CMK (cell line): ENCODE measurements around the gene MFSD2A.
"Not testable (repeated sequence)": the region's sequence is repeated elsewhere in the genome, so short reads cannot be mapped to it uniquely, and the experiment has no call there.

Experiments used
- DNase-seq: peaks from one replicate; pipeline ENCODE4 v3.0.0-alpha.2; 2010; ENCODE audit warnings: low read depth

MFSD2A gene

DNA sequence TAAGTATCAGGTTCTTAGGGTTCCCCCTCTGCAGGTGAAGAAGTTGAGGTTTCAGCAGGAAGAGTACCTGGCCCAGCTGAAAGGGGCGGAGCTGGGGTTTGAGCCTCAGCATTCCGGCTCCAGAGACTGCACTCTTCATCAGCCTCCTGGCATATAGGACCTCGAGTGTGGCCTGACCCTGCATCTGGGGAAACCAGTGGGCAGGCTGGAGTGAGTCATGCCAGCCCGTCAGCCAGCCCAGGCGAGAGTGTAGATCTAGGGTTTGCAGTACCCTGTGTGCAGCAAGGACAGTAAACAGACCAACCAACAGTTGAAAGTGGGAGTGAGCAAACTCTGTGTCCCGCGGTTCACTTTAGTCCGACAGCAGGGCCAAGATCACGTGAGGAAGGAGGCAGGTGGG is 14.1 kb downstream of the MFSD2A start:
- DNase-seq, result no peak

DNA sequence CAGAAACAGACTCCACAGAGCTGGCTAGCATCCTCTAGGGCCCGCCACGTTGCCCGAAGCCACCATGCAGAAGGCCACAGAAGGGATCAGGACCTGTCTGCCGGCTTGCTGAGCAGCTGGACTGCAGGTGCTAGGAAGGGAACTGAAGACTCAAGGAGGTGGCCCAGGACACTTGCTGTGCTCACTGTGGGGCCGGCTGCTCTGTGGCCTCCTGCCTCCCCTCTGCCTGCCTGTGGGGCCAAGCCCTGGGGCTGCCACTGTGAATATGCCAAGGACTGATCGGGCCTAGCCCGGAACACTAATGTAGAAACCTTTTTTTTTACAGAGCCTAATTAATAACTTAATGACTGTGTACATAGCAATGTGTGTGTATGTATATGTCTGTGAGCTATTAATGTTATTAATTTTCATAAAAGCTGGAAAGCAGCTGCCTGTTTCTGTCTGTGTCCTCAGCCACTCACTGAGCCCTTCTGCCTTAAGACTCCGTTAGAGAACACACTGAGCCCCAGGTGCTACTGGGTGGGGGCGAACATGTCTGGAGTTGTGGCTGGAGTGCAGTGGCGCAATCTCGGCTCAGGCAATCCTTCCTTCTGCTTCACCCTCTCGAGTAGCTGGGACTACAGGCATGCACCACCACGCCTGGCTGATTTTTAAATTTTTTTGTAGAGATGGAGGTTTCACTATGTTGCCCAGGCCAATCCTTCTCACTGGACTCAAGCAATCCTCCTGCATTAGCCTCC is 14.8 kb downstream of the MFSD2A start:
- DNase-seq, result no peak

DNA sequence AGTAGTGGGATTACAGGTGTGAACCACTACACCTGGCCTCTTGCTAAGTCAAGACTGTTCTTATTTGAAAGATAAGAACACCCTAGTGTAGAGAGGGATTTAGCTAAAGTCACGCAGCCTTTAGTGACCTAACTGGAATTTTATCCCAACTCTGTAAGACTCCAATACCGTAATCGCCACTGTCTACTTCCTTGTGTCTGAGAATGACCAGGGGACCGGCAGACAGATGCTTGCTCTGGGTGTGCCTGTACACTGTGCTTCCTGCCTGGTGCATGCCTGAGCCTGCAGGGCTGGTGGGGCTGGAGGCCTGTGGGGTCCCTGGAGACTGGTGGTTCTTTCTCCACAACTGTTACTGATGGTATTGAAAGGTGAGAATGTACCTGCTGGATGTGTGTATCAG is 15.3 kb downstream of the MFSD2A start:
- no peak for DNase-seq

DNA sequence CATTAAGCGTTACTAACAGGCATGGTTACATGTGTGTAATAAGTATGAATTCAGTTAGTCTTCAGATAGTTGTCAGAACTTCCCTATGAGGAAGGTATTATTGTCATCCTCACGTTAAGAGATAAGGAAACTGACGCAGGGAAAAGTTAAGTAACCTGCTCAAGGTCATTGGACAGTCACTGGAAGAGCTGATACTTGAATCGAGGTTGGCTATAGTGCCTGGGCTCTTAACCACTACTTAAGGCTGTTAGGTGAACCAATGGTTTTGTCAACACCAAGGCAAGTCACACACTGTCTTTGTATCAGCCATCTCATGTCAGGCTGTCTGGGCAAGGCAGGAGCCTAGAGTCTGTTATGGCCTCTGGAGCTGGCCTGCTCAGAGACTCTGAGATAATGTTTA is 16.2 kb downstream of the MFSD2A start:
- DNase-seq, result no peak

DNA sequence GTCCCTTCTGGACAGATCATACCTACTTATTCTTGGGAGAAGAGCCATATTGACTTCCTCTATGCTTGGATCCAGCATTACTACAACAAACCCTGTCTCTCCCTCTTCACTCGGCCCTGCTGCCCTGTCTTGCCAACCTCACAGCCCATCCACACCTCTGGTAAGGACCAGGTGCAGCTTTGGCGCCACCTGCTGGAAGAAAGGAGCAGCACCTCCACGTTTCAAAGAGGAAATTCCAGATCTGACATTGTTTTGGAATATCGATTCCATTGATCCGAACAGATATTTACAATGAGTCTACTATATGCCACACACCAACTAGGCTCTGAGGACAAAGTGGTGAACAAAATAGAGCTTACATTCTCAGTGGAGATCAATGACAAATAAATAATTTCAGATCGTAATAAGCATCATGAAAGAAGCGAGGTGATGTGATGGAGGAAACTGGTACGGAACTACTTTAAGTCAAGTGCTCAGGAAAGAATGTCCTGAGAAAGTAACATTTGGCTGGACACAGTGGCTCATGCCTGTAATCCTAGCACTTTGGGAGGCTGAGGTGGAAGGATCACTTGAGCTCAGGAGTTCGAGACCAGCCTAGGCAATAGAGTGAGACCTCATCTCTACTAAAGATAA is 18.7 kb downstream of the MFSD2A start:
- DNase-seq, result peak; percentile 33

DNA sequence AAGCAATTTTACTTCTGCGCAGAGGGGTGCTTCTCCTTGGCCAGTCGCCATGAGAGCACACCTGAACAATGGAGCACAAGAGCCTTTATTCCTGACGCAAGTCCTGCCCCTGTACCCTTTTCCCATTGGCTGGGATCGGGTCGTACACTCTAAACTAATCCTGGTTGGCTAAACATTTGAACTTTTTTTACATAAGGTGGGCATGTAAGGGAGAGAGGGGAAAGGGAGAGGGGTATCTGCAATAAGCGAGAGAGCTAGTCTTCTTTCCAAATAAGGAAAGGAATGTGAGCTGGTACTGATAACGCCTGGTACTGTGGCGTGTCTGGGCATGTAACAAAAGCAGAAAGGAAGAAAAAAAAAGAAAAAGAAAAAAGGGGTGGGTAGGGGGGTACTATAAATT is 21.8 kb downstream of the MFSD2A start:
- no peak for DNase-seq

DNA sequence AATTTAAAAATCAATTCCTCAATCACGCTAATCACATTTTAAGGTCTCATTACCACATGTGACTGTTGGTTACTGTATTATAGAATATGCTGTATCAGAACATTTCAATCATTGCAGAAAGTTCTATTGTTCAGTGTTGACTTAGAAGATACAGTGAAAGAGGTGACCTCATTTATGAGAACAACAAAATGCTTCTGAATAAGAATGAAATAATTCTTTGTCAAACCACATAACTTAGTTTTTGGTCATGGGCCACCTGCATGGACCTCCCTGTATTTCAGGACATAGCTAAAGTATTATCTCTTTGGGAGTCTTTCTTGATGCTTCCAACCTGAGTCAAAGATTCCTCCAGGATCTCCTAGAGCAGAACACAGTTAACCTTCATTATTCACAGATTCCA is 22.3 kb downstream of the MFSD2A start:
- no peak for DNase-seq

DNA sequence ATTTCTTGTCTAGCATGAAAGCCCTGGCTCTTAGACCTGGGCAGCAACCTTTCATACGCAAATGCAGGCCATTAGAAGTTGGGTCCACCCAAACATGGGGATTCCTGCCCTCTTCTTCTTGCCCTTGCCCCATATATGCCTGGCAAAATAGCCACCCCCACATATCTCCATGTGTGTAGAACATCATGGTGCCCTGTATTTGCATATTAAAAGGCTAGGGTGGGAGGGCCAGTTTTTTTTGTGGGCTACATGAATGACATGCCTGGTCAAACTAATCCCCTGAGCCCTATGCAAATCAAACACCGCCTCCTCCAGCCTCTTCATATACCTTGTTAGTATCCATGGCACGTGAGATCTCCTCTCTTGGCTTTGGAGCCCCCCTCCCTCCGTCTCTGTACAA is 24.7 kb downstream of the MFSD2A start:
- no peak for DNase-seq

DNA sequence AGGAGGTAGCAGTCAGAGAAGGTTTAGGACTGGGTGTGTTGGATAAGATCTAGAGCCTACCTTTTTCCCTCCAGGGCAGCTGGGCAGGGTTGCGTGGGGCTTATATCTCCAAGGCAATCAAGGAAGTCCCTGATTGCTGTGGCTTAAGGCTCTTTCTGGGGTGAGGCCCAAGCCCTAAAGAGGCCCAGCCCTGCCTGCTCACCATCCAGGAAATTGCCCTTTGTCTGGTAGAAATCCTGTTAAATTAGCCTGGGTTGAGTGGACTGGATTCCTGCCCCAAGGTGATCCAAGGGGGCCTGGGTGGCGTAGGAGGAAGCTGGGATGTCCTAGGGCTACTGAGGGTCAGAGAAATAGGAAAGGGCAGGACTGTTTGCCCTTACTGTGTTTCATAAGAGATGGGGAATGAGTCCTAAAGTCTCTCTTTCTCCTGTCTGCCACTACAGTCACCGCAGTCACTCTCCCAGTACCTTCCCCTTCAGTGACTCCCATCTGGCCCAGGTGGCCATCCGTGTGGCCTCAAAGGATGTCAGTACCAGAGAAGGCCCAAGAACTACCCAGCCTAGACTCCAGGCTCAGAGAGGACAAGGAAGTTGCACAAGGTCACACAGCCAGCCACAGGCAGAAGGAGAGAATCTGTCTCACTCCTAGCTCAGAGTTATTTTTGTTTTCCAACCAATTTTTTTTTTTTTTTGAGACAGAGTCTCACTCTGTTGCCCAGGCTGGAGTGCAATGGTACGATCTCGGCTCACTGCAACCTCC is 25.8 kb downstream of the MFSD2A start:
- no peak for DNase-seq

DNA sequence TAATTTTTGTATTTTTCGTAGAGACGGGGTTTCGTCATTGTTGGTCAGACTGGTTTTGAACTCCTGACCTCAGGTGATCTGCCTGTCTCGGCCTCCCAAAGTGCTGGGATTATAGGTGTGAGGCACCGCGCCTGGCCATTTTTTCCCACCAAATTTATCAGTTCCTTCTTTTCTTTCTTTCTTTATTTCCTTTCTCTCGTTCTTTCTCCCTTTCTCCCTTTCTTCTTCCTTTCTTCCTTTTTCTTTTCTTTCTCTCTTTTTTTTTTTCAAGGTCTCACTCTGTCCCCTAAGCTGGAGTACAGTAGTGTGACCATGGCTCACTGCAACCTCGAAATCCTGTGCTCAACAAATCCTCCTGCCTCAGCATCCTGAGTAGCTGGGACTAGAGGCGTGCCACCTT is 26.4 kb downstream of the MFSD2A start:
- no peak for DNase-seq

DNA sequence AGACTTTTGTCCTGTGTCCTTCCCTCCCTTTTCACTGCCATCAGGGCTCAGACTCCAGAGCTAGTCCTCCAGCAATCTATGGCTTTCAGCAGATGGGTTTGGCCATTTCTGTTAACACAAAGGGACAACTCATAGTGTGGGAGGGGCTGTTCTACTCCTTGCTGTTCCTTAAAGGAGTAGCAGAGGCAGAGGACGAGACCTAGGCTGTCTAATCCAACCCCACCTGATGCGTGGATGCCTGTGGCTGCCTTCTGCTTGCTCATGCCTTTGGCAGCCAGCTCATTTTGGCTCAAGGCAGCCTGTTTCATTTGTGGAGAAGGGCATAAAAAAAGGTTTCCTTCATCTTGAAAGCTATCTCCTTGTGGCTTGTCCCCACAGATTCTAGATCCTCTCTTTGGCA is 27.0 kb downstream of the MFSD2A start:
- DNase-seq, result no peak

DNA sequence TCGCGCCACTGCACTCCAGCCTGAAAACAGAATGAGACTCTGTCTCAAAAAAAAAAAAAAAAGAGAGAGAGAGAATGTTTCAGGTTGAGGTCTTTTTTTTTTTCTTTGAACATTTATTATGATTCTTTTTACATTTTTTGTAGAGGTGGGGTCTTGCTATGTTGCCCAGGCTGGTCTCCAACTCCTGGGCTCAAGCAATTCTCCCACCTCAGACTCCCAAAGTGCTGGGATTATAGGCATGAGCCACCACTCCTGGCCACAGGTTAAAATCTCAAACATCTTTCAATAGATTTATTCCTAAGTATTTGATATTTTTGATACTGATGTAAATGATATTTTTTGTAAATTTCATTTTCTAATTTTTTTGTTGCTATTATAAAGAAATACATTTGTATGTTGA is 29.5 kb downstream of the MFSD2A start:
- DNase-seq, result not testable (repeated sequence)

DNA sequence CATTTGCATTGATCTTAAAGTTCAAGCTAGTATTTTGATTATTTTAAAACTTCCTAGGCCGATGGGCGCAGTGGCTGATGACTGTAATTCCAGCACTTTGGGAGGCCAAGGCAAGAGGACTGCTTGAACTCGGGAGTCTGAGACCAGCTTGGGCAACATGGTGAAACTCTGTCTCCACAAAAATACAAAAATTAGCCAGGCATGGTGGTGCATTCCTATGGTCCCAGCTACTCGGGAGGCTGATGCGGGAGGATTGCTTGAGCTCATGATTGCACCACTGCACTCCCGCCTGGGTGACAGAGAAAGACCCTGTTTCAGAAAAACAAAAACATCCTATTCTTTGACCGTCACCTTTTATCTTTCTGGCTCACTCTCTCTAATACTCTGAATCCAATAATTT is 30.0 kb downstream of the MFSD2A start:
- DNase-seq, result no peak

DNA sequence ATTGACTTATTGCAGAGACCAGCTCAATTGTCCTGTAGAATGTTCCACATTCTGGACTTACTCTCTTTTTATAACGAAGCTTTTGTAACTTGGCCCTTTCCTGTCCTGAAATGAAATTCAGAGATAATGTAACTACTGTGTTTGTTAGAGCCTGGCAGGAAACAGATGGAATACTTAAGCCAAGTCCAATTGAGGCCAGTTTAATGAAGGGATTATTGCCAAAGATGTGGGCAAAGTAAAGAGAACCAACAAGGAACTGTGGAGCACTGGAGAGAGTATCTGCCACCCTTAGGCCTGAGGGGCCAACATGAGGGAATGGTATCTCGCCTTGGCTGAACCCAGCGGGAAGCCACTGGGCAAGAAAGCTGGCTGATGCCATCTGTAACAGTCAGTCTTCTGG is 32.9 kb downstream of the MFSD2A start:
- DNase-seq, result no peak

DNA sequence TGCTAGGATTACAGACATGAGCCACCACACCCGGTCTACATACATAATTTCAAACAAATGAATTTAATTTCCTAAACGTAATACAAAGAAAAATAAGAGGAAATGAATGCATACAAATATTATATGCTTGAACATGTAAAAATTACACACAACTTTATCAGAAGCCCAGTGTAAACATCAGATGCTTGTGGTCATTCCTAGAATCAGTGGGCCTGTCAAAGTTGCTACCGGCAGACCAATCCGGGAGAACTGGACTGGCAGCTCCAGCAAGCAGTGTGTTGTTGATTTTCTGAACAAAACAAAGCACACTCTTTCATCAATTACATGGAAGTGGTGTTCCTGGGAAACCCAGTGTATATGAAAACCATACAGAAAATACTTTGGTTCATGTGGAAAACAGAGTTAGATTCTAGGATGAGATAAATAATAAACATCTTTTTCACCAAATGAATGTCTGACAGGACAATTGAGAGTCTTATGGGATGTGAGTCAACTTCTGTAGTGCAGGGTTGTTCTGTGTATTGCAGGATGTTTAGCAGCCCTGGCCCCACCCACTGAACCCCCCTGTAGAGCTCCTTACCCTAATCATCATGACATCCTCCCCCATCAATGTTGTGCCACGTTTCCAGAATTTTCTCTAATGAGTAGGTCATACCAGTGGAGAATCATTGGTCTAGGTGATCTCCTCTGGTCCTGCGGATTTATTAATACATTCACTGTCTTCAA is 33.8 kb downstream of the MFSD2A start:
- no peak for DNase-seq

DNA sequence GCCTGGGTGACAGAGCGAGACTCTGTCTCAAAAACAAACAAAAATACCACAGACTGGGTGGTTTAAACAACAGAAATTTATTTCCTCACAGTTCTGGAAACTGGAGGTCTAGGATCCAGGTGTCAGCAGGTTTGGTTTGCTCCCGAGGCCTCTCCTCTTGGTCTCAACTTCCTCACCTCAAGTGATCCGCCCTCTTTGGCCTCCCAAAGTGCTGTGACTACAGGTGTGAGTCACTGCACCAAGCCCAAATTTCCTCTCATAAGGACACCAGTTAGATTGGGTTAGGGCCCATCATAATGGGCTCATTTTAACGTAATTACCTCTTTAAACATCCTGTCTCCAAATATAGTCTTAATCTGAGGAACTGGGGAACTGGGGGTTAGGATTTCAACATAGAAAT is 35.5 kb downstream of the MFSD2A start:
- no peak for DNase-seq

DNA sequence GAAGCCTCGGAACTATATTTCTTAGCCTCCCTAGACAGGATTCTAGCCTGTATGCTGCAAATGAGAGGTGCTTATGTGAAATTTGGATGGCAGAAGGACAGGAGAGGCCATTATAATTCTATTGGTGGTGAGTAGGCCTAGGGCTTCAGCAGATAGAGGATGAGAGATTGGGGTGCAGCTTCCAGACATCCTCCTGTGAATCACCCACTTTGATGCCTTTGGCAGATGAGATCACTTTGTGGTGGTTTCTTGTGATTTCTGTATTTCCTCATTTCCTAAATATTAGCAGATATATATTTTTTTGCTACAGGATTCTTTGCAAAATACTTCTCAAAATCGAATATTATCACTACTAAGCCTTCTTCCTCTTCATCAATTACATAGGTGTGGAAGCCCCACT is 37.3 kb downstream of the MFSD2A start:
- DNase-seq, result no peak

DNA sequence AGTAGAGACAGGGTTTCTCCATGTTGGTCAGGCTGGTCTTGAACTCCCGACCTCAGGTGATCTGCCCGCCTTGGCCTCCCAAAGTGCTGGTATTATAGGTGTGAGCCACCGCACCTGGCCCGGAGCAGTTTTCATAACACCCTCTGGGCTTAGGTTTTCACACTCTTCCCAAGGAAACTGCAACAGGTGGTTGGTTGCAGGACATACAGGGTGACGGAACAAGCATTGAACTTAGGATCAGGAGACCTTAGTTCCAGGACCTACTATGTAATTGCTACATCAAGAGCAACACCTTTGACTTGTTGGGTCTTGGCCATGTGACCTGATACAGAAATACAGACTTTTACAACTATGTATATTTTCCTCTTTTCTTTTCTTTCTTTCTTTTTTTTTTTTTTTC is 37.9 kb downstream of the MFSD2A start:
- no peak for DNase-seq

DNA sequence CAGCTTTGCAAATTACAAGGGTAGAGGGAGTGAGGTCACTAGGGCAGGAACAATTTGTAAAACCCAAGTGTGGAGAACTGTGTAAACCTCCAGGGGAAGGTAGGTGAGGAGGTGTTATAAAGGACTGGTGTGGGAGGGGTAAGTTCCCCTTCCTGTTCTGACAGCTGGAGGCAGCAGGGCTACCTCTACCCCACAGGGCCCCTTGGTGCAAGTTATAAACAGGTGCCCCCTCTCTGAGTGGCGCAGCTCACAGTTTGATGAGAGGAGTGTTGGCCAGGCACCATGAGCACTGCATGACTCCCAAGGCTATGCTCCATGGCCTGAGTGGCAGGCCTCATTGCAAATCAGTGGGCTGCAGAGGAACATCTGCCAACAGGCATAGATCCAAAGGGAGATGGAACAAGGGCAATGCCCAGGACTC is 41.0 kb downstream of the MFSD2A start:
- DNase-seq, result no peak

DNA sequence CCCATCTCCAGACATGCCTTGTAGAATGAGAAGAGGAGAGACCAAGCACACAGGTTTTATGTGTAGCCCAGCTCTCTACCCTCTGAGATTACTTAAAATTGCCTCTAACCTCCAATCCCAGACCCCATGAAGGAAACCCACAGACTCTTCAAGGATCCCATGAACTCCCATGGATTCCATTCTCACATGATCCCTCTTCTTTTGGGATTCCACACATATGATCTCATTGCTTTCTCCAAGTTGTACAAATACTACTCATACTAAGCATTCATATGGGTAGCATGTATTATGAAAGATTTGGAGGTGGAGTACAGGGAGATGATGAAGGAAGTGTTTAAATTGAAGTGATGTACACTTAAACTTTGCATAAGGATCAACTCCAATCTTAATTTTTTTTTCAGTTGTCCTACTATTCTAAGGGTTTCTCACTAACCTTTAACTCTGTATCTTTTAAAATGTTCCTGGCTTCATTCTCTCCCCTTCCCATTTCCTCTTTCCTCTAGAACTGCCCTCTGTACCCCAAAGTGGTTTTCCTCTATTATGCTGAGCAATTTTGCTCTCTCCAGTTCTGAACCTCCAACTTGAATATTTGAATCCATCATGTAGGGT is 41.6 kb downstream of the MFSD2A start:
- DNase-seq, result no peak

DNA sequence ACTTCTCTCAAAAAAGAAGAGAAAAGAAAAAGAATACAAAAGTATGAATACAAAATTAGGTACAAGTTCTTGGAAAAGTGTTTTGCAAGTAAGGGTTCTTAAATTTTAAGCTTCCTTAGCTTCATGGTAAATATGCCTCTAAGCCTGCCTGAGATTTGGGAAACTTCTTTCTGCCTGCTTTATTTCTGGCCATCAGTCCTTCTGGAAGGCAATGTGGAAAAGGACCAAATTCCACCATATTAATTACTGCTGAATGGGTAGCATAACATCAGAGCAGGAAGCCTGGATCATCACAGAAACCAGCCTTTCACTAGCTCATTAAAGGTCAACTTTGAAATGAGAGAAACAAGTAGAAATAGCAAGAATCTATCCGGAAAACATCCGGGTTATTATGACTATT is 46.5 kb downstream of the MFSD2A start:
- no peak for DNase-seq
